Measurements from ENCODE around the gene COL11A2.
"Not testable (repeated sequence)": the region's sequence is repeated elsewhere in the genome, so short reads cannot be mapped to it uniquely, and the experiment has no call there.

Gene COL11A2

GRCh38 chr6:33154349-33154748 is 37.9 kb downstream of the COL11A2 start:
- H3K36me3 Mint-ChIP-seq (ENCODE audit: low read depth): no peaks in the 10 kb centered on the region
- H3K4me1 Mint-ChIP-seq (ENCODE audit: low read depth): no peaks in the 10 kb centered on the region

GRCh38 chr6:33151050-33151449 is 41.2 kb downstream of the COL11A2 start:
- Mint-ChIP-seq H3K27me3 (ENCODE audit: low read depth) (peaks cover 19% of the 10 kb centered on the region), H3K27ac (no peak overlapping the region), H3K36me3 (ENCODE audit: low read depth) (no peaks in the 10 kb centered on the region)

More at GRCh38 chr6:33154349-33154748, 37.9 kb downstream of the COL11A2 start:
- no peak overlapping the region for H3K27ac Mint-ChIP-seq
- peaks cover 13% of the 10 kb centered on the region for H3K9me3 Mint-ChIP-seq
- DNase-seq (ENCODE audit: low spot score): no peak
- H3K27me3 Mint-ChIP-seq (ENCODE audit: low read depth): peaks cover 17% of the 10 kb centered on the region
- H3K4me3 Mint-ChIP-seq: no peak overlapping the region

GRCh38 chr6:33150560-33150959 is 41.7 kb downstream of the COL11A2 start:
- H3K27ac Mint-ChIP-seq; H3K4me3 Mint-ChIP-seq; DNase-seq (ENCODE audit: low spot score); H3K4me1 Mint-ChIP-seq (ENCODE audit: low read depth); H3K36me3 Mint-ChIP-seq (ENCODE audit: low read depth): not testable (repeated sequence)
- H3K27me3 Mint-ChIP-seq (ENCODE audit: low read depth): peaks cover 19% of the 10 kb centered on the region
- H3K9me3 Mint-ChIP-seq: peaks cover 13% of the 10 kb centered on the region

More at GRCh38 chr6:33151050-33151449, 41.2 kb downstream of the COL11A2 start:
- Mint-ChIP-seq H3K9me3 (peaks cover 13% of the 10 kb centered on the region), H3K4me3 (no peak overlapping the region), H3K4me1 (ENCODE audit: low read depth) (no peaks in the 10 kb centered on the region)
- no peak for DNase-seq (ENCODE audit: low spot score)

GRCh38 chr6:33147807-33148666 is 44.2 kb downstream of the COL11A2 start:
- Mint-ChIP-seq H3K9me3 (peaks cover 13% of the 10 kb centered on the region), H3K27me3 (ENCODE audit: low read depth) (peaks cover 26% of the 10 kb centered on the region), H3K36me3 (ENCODE audit: low read depth) (no peaks in the 10 kb centered on the region)

GRCh38 chr6:33144373-33144772 is 47.9 kb downstream of the COL11A2 start:
- DNase-seq (ENCODE audit: low spot score): no peak
- Mint-ChIP-seq H3K4me1 (ENCODE audit: low read depth) (peaks cover 11% of the 10 kb centered on the region), H3K27me3 (ENCODE audit: low read depth) (peaks cover 34% of the 10 kb centered on the region), H3K4me3 (no peak overlapping the region), H3K9me3 (no peaks in the 10 kb centered on the region), H3K36me3 (ENCODE audit: low read depth) (no peaks in the 10 kb centered on the region), H3K27ac (no peak overlapping the region)

More at GRCh38 chr6:33147807-33148666, 44.2 kb downstream of the COL11A2 start:
- Mint-ChIP-seq H3K4me3 (no peak overlapping the region), H3K27ac (no peak overlapping the region), H3K4me1 (ENCODE audit: low read depth) (peaks cover 6% of the 10 kb centered on the region)
- DNase-seq (ENCODE audit: low spot score): no peak

- peaks cover 32% of the 10 kb centered on the region for H3K27me3 Mint-ChIP-seq (ENCODE audit: low read depth)
- H3K27ac Mint-ChIP-seq: no peak overlapping the region
- H3K4me1 Mint-ChIP-seq (ENCODE audit: low read depth): peaks cover 11% of the 10 kb centered on the region
- H3K36me3 Mint-ChIP-seq (ENCODE audit: low read depth): no peaks in the 10 kb centered on the region
- no peak overlapping the region for H3K4me3 Mint-ChIP-seq
- no peak for DNase-seq (ENCODE audit: low spot score)
- no peaks in the 10 kb centered on the region for H3K9me3 Mint-ChIP-seq
Observed at GRCh38 chr6:33143113-33143770, 49.0 kb downstream of the COL11A2 start.

- no peak overlapping the region for H3K27ac Mint-ChIP-seq
- no peak overlapping the region for H3K4me3 Mint-ChIP-seq
- H3K27me3 Mint-ChIP-seq (ENCODE audit: low read depth): peaks cover 32% of the 10 kb centered on the region
- H3K36me3 Mint-ChIP-seq (ENCODE audit: low read depth): no peaks in the 10 kb centered on the region
- DNase-seq (ENCODE audit: low spot score): no peak
- peaks cover 11% of the 10 kb centered on the region for H3K4me1 Mint-ChIP-seq (ENCODE audit: low read depth)
- H3K9me3 Mint-ChIP-seq: no peaks in the 10 kb centered on the region
Observed at GRCh38 chr6:33142501-33143070, 49.7 kb downstream of the COL11A2 start.

GRCh38 chr6:33140556-33140955 is 51.7 kb downstream of the COL11A2 start:
- Mint-ChIP-seq H3K9me3 (no peaks in the 10 kb centered on the region), H3K4me1 (ENCODE audit: low read depth) (peaks cover 11% of the 10 kb centered on the region), H3K36me3 (ENCODE audit: low read depth) (no peaks in the 10 kb centered on the region), H3K4me3 (no peak overlapping the region), H3K27ac (no peak overlapping the region), H3K27me3 (ENCODE audit: low read depth) (peaks cover 34% of the 10 kb centered on the region)
- no peak for DNase-seq (ENCODE audit: low spot score)

GRCh38 chr6:33139596-33140206 is 52.6 kb downstream of the COL11A2 start:
- Mint-ChIP-seq H3K9me3 (no peaks in the 10 kb centered on the region), H3K4me1 (ENCODE audit: low read depth) (peaks cover 11% of the 10 kb centered on the region), H3K36me3 (ENCODE audit: low read depth) (no peaks in the 10 kb centered on the region), H3K4me3 (no peak overlapping the region), H3K27ac (no peak overlapping the region), H3K27me3 (ENCODE audit: low read depth) (peaks cover 36% of the 10 kb centered on the region)
- no peak for DNase-seq (ENCODE audit: low spot score)

GRCh38 chr6:33136310-33136900 is 55.9 kb downstream of the COL11A2 start:
- DNase-seq (ENCODE audit: low spot score): no peak
- no peaks in the 10 kb centered on the region for H3K36me3 Mint-ChIP-seq (ENCODE audit: low read depth)
- no peaks in the 10 kb centered on the region for H3K9me3 Mint-ChIP-seq
- peaks cover 17% of the 10 kb centered on the region for H3K27me3 Mint-ChIP-seq (ENCODE audit: low read depth)
- H3K27ac Mint-ChIP-seq: no peak overlapping the region
- no peak overlapping the region for H3K4me3 Mint-ChIP-seq
- H3K4me1 Mint-ChIP-seq (ENCODE audit: low read depth): no peaks in the 10 kb centered on the region

- no peaks in the 10 kb centered on the region for H3K36me3 Mint-ChIP-seq (ENCODE audit: low read depth)
Observed at GRCh38 chr6:33132081-33132524, 60.2 kb downstream of the COL11A2 start.

GRCh38 chr6:33128318-33128717 is 63.9 kb downstream of the COL11A2 start:
- Mint-ChIP-seq H3K4me1 (ENCODE audit: low read depth) (peaks cover 32% of the 10 kb centered on the region), H3K27me3 (ENCODE audit: low read depth) (no peaks in the 10 kb centered on the region), H3K9me3 (peaks cover 7% of the 10 kb centered on the region), H3K36me3 (ENCODE audit: low read depth) (peaks cover 1% of the 10 kb centered on the region), H3K27ac (peak overlapping the region; percentile 22), H3K4me3 (peak overlapping the region; percentile 49)
- DNase-seq (ENCODE audit: low spot score): peak; percentile 17

More at GRCh38 chr6:33132081-33132524, 60.2 kb downstream of the COL11A2 start:
- no peaks in the 10 kb centered on the region for H3K9me3 Mint-ChIP-seq
- H3K4me3 Mint-ChIP-seq: no peak overlapping the region
- H3K4me1 Mint-ChIP-seq (ENCODE audit: low read depth): peaks cover 29% of the 10 kb centered on the region
- no peak overlapping the region for H3K27ac Mint-ChIP-seq
- H3K27me3 Mint-ChIP-seq (ENCODE audit: low read depth): peaks cover 4% of the 10 kb centered on the region
- no peak for DNase-seq (ENCODE audit: low spot score)

GRCh38 chr6:33126101-33126714 is 66.1 kb downstream of the COL11A2 start:
- peaks cover 1% of the 10 kb centered on the region for H3K36me3 Mint-ChIP-seq (ENCODE audit: low read depth)
- peak; percentile 46 for DNase-seq (ENCODE audit: low spot score)
- H3K4me3 Mint-ChIP-seq: no peak overlapping the region
- no peak overlapping the region for H3K27ac Mint-ChIP-seq
- peaks cover 9% of the 10 kb centered on the region for H3K9me3 Mint-ChIP-seq
- H3K4me1 Mint-ChIP-seq (ENCODE audit: low read depth): peaks cover 31% of the 10 kb centered on the region
- peaks cover 8% of the 10 kb centered on the region for H3K27me3 Mint-ChIP-seq (ENCODE audit: low read depth)

Measured in T-helper 2 cell treated with Interferon-gamma antibody and Interleukin-4, amounts not matched to agents 5 μg/mL and 100 μg/mL, for 36 hours (primary cell).